Fibroblast of pulmonary artery (primary cell): ENCODE results near the gene ZCCHC12.

Experiments
- DNase-seq: peaks from one replicate; pipeline ENCODE4 v3.0.0-alpha.2; 2010; ENCODE audit warnings: low read depth
- H3K4me3 ChIP-seq: replicated peaks from 2 replicates; pipeline ENCODE4 v1.5.1; 2011; ENCODE audit warnings: low read depth, mild to moderate bottlenecking, control low read depth, low read length, moderate library complexity
- TF ChIP-seq, protein P1 (sequence below): IDR thresholded peaks from 2 replicates; pipeline ENCODE4 v1.5.1; 2011; ENCODE audit warnings: mild to moderate bottlenecking, control low read depth, low read length, inconsistent platforms; ENCODE audit errors: missing control alignments

Gene ZCCHC12

DNA sequence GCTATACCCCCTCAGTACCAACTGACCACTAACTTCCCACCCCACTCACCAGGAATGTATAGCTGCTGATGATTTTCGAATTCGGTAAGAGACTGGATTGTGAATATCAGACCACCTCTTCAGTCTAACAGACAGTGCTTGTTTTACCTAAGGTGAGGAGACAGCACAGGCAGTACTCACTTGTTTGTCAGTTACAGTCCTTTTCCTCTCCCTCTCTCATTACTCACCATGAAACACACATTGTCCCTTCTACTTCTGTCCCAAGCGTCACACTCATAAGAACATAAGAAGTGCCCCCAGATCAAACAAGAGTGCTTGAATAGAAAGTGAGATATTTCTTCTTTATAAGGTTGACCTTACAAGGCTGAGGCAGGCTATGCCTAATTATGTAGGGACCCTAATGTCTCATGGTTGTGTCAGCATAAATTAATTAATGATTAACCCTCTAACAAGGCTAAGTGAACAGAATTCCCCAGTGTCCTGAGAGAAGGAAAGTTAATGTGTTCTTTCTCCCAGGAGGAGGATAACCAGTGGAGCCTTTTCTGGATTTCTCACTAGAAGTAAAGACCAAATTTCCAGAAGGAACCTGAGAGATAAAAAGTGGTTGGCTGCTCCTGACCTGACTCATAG, 32.2 kb downstream of the ZCCHC12 start:
- DNase-seq: no peak
- TF ChIP-seq, protein P1, sequence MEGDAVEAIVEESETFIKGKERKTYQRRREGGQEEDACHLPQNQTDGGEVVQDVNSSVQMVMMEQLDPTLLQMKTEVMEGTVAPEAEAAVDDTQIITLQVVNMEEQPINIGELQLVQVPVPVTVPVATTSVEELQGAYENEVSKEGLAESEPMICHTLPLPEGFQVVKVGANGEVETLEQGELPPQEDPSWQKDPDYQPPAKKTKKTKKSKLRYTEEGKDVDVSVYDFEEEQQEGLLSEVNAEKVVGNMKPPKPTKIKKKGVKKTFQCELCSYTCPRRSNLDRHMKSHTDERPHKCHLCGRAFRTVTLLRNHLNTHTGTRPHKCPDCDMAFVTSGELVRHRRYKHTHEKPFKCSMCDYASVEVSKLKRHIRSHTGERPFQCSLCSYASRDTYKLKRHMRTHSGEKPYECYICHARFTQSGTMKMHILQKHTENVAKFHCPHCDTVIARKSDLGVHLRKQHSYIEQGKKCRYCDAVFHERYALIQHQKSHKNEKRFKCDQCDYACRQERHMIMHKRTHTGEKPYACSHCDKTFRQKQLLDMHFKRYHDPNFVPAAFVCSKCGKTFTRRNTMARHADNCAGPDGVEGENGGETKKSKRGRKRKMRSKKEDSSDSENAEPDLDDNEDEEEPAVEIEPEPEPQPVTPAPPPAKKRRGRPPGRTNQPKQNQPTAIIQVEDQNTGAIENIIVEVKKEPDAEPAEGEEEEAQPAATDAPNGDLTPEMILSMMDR: no peak
- no peak overlapping the region for H3K4me3 ChIP-seq

DNA sequence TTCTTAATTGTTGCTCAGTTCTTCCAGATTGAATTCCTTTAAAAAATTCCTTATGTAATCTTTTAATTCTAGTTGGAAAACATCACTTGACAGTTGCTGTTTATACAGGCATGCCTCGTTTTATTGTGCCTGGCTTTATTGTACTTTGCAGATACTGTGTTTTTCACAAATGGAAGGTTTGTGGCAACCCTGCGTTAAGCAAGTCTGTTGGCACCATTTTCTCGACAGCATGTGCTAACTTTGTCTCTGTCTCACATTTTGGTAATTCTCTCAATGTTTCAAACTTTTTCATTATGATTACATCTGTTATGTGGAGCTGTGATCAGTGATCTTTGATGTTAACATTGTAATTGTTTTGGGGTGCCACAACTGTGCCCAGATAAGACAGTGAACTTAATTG, 33.4 kb downstream of the ZCCHC12 start:
- H3K4me3 ChIP-seq: no peak overlapping the region
- no peak for DNase-seq
- TF ChIP-seq, protein P1: no peak

DNA sequence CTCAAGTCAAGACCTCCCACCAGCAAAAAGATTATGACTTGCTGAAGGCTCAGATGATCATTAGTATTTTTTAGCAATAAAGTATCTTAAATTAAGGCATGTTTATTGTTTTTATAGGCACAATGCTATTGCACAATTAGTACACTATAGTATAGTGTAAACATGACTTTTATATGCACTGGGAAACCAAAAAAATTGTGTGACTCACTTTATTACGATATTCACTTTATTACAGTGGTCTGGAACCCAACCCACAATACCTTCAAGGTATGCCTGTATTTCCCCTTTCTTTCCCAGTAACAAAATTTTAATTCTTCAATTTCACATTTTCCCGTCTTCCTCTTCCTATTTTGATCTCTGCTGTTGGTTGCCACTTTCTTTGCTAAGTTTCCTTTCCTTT, 37.7 kb downstream of the ZCCHC12 start:
- no peak overlapping the region for H3K4me3 ChIP-seq
- TF ChIP-seq, protein P1: no peak
- no peak for DNase-seq

DNA sequence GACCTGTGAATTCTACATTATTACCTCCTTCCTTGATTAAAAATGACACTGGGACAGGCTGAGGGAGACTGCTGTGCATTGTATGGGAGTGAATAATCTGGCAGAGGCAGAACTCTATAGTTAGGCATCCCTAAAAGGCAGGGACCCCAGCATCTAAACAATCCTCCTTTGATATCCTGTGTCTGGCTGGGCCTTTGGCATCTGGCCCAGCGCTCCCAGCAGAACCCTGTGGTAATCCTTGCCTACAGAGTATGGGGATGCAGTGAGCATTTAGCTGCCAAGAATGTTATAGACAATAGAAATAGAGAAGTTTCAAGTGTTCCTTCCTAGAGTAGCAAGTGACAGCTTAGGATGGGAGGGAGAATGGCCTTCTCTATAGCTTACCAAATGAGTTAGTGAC, 38.5 kb downstream of the ZCCHC12 start:
- TF ChIP-seq, protein P1: no peak
- peak; percentile 4 for DNase-seq
- no peak overlapping the region for H3K4me3 ChIP-seq

DNA sequence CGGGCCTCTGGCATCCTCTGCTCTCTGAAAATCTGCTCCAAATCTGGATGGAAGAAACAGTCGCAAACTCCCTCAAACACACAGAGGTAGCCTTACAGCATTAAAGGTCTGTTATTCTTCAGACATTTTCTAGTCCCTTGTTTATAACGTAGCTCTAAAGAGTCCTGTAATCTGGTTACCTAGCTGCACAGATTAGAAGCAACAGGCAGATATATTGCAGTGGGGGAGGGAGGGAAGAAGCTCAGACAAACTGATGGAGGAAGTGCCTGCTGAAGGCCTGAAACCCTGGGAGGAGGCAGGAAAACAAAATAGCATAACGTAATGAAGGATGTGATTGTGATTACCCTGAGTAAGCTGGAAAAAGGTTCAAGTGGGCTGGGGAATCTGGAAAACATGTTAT, 39.4 kb downstream of the ZCCHC12 start:
- no peak for DNase-seq
- TF ChIP-seq, protein P1: no peak
- no peak overlapping the region for H3K4me3 ChIP-seq

DNA sequence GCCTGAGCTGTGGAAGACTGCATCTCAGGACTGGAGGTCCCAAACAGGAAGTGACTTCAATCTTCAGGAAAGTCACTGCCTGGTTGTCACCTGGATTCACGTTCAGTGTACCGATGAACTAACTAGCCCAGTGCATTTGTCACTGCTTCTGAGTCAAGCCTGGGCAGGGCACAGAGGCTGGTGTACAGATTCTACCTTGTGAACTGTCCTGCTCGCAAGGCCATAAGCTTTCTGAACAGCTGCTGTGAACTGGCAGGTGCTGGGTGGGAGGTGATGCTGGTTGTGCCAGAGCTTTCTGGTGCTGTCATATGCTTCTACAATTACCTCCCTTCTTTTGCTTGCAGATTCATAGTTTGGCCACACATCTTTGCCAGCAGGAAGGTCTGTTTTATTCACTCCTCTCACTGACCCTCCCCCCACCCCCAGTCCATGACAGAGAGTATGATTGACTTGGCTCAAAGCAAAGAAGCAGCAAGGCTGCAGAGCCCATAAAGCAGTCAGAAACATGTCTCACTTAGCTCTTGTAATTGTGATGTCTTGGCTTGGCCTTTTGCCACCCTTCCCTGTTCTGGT, 40.5 kb downstream of the ZCCHC12 start:
- H3K4me3 ChIP-seq: no peak overlapping the region
- TF ChIP-seq, protein P1: no peak

DNA sequence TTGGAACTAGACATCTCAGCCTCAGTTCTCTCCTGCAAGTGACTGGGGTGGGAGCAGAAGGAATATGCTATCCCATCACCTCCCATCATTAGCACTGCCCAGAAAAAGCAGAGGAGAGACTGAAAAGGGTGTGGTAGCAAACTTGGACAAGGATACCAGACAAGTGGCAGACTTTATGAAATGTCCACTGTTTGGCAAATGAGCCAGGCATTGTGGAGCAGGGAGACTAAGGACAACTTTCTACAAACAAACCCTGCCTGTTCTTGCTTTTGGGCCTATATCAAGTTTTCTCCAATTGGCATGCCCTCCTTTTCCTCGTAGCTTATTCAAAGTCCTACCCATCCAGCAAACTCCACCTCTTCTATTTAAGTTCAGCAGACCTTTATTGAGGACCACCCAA, 41.6 kb downstream of the ZCCHC12 start:
- DNase-seq: no peak
- no peak overlapping the region for H3K4me3 ChIP-seq
- TF ChIP-seq, protein P1: no peak

More for the DNA sequence above, 40.5 kb downstream of the ZCCHC12 start:
- no peak for DNase-seq
